GM18951 (cell line): ENCODE results near the gene CARNS1.

Experiments
- POLR2A ChIP-seq: IDR thresholded peaks from 4 replicates; pipeline ENCODE4 v1.6.1; 2011; ENCODE audit warnings: mild to moderate bottlenecking; ENCODE audit not compliant: insufficient read length, insufficient read depth; ENCODE audit errors: extremely low read depth
- in situ Hi-C: fragments of 300-500 bp; cut with MboI; formaldehyde crosslinking; loops from one replicate; pipeline ENCODE4 v1.12.0; 2022; ENCODE audit warnings: low sequenced_read_pairs, mixed read lengths, inconsistent platforms; ENCODE audit not compliant: unreplicated experiment

The CARNS1 gene

GRCh38 chr11:67437082-67437808 is 21.8 kb downstream of the CARNS1 start, which contains the start of gene PTPRCAP:
Gene PTPRCAP (minus strand): TSS chr11:67437682. CDS start chr11:67437619, 63 bp downstream.
- TF ChIP-seq POLR2A: peak; percentile 95
- in situ Hi-C loops: no loop called here

DNA sequence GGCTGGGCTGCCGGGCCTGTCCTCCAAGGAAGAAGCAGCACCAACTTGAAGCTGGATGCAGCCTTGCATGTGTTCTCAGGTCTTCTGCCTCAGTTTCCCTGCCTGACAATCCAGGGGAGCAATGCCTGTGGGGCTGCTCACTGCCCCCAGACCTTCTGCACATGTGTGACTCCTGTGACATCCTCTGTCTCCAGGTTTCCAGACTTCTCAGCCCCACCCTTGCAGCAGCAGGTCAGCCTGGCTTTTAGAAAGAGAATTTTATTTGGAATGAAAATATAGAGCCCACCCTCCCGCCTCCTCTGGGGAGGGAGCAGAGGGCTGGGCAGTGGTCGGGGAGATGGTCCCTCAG is 22.3 kb downstream of the CARNS1 start:
- no peak for TF ChIP-seq POLR2A

GRCh38 chr11:67438158-67438902 is 22.9 kb downstream of the CARNS1 start:
- in situ Hi-C loops: no loop called here
- peak; percentile 38 for TF ChIP-seq POLR2A

More for the DNA sequence above, 22.3 kb downstream of the CARNS1 start:
- in situ Hi-C loops: no loop called here

DNA sequence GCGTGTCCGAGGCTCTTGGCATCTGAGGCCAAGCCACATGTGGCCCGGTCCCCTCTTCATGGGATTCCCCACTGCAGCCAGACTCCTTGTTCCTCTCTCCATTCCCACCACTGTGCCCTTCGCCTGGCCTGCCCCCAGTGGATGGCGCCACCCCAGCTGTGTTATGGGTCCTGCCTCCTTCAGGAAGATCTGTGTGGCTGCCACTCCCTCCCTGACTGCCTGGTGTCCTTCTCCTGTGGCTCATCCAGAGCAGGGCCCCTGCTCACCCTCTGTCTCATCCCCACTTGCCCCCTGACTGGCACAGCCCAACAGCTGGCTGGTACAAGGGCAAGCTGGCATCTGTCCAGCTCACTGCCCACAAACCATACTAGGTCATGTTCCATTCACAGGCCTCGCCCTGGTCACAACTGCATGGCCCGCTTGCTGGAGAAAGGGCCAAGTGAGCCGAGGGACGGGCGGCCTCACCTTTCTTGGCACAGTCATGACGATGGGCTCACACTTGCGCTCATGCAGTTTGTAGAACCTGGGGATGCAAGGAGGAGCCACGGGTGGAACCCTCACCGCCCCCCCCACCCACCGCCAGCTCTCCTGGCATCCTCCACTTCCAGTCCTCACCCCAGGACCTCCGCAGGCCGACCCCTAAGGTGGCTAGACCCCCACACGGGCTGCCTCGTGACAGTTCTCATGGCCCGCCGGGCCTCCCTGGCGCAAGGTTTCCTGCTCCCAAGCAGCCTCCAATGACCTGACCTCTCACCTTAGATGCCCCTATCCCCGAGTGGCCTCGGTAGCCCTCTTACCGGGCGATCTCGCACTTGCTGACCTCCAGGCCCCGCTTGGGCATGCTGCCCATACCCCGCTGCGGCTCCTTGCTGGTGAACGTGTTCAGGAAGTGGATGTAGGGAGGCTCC is 24.1 kb downstream of the CARNS1 start:
- in situ Hi-C loops: no loop called here
- peak; percentile 17 for TF ChIP-seq POLR2A

- TF ChIP-seq POLR2A: no peak
These were observed 25.0 kb downstream of the CARNS1 start for GRCh38 chr11:67440229-67441097.

DNA sequence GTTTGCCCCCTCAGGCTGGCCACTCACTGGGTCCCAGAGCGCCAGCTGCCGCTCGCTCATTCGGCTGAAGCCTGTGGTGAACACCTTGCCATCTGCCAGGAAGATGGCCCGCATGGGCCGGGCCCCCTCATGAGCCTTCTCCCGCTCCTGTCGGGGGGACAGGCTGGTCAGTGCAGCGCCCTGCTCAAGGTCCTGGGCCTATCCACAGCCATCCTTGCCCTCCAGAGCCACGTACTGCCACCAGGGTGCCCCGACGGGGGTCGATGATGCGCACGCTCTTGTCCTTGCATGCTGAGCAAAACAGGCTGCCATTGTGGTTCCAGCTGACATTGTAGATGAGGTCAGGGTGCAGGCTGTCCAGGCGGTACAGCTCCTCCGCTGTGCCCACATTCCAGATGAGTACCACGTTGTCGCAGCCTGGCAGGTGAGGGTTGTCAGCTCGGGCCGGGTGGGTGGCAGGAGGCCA is 25.7 kb downstream of the CARNS1 start:
- TF ChIP-seq POLR2A: peak; percentile 35
- in situ Hi-C loops: no loop called here

More at GRCh38 chr11:67440229-67441097, 25.0 kb downstream of the CARNS1 start:
- in situ Hi-C loops: no loop called here

DNA sequence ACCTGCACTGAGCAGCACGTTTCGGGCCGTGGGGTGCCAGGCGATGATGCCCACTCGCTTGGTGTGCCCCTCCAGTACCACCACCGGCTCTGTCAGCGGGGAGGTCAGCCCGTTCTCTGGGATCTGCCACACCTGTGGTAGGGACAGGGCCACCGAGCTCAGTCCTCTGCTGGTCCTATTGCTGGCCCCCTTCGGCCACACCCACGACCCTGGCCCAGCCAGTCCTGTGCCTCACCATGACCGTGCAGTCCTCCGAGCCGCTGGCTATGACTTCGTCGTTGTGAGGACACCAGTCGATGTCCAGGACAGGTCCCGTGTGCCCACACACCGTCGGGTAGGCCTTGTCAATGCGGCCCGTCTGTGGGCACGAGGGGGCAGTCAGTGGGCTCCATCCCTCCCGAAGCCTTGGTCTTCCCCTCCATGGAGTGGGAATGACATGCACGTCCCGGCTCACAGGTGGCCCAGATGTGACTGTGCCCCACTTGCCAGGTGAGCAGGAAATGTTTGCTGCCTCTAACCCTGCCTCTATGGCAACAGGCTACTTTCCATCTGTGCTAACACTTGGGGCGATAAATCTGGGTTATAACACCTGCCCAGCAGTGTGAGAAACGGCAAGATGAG is 26.4 kb downstream of the CARNS1 start:
- no peak for TF ChIP-seq POLR2A
- in situ Hi-C loops: no loop called here

DNA sequence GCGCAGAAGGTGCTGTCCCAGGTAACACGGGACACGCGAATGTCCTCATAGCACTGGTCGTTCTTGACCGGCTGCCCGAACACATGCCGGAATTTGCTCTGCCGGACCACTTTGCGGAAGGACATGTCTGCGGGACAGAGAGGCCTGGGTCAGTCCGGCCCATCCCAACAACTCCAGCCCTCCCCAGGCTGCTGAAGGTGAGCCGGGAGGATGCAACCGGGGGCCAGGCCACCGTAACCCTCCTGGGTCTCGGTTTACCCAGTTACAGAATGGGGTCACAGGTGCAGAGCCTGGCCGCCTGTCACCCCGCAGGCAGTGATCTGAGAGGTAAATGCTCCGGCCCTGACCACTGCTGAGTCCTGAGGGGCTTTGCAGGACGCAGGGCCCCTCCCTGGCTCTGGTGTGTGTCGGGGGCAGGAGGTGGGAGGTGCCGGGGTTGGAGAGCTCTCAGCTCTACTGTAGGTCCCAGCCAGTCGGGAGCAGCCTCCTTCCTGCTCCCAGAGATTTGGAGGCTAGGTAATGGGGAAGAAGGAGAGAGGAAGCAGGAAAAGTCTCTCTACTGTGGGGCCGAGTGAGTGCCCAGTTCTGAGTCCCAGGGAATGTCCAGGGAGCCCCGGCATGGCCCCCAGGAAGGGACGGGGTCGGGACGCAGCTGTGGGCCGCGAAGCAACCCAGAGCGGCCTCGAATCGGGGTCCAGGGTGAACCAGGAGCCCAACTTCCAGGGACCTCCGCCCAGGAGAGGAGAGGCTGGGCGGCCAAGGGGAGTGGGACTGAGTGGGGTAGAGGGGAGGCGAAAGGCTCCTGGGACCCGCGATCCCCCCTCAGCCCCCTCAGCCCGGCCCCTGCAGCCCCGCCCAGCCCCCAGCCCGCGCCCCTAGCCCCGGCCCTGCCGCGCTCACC is 27.3 kb downstream of the CARNS1 start:
- TF ChIP-seq POLR2A: no peak
- in situ Hi-C loops: no loop called here

DNA sequence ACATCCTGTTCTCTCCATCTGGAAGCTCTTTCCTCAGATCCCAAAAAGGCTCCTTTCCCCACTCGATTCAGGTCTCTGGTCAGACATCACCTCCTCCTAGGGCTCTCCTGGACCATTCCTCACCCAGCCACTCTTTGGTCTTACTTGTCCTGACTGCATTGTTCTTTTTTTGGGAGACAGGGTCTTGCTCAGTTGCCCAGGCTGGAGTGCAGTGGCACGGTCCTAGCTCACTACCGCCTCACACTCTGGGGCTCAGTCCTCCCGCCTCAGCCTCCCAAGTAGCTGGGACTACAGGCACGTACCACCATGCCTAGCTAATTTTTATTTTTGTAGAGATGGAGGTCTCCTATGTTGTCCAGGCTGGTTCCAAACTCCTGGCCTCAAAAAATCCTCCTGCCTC is 30.0 kb downstream of the CARNS1 start:
- no peak for TF ChIP-seq POLR2A
- in situ Hi-C loops: no loop called here

GRCh38 chr11:67448220-67448609 is 32.7 kb downstream of the CARNS1 start:
- no peak for TF ChIP-seq POLR2A
- in situ Hi-C loops: no loop called here
